HG03135 (cell line): Measurements from ENCODE around the gene HDAC9.
"Not testable (repeated sequence)": the region's sequence is repeated elsewhere in the genome, so short reads cannot be mapped to it uniquely, and the experiment has no call there.

Experiments used
- ATAC-seq: cut with Tn5 transposase; IDR thresholded peaks from one replicate; pipeline ENCODE4 v1.9.1; 2021; ENCODE audit warnings: mild to moderate bottlenecking, moderate library complexity; ENCODE audit not compliant: unreplicated experiment

The HDAC9 gene

DNA sequence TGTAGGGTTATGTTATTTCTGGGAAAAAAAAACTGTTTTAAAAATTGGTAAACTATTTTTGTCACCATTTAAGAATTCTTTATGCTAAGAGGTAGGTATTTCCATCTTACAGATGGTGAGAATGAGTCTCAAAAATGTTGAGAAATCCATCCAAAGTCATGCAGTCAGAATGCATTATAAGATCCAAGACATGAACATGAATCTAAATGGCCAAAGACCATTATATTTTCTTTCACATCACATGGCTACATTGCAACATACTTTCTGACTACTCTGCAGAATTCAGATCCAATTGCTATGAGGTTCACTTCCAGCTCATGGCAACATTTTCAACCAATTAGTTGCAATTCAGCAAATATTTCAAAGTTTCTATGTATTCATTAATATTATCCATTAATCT lies 440.7 kb downstream of the HDAC9 start:
- ATAC-seq, result no peak

DNA sequence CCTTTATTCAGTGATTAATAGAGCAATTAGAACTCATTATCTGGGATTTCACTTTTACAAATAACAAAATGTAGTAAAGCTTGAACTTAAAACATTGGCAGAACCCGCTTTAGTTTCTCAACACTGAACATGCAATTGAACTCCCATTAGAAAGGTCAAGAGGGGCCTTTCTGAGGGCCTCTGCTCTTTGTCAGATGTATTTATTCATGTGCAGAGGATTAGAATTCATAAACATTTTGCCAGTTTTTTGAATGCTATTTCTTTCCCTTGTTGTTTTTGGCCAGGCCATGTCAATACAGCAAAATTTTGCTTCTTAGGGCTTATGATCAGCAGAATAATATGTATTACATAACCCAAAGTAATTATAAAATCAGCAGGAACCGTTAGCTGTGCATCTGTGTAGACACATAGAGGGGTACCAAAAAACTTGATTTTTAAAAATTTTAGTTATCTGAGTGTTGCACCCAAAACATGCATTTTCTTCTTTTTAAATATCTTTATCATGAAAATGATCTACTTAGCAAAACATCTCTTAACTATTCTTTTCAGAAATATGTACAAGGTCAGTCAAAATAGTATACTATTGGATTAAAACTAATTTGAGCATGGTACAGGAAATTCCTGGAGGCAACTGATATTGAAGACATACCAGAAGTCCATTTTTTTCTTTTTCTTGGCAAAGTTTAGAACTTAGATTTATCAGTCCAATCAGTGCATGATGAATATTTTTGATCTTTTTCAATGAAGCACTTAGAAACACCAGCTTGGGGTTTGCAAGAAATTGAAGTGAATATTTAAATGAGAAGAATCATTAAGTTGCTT lies 444.4 kb downstream of the HDAC9 start:
- no peak for ATAC-seq

DNA sequence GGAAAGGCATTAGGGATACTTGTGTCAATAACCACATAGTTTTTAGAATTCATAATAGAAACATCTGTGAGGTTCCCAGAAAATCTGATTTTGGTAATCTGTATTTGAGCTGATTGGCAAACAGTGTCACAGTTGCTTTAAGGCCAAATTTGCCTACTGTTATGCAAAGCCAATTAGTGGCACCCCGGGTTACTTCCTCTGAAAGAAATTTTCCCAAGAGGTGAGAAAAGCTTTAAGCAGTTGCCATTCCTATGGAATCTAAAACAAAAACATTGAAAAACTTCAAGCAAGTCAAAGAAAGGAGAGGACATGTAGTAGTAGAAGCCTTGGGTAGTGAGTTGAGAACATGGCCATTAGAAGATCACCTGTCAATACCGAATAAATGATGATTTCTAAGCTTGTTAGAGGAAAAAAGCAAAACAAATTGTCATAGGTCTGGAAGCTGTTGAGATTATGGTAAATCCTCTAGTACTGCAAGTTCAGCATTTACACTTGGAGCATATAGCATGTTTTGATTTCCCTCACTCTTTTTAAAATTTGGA lies 445.1 kb downstream of the HDAC9 start:
- no peak for ATAC-seq

DNA sequence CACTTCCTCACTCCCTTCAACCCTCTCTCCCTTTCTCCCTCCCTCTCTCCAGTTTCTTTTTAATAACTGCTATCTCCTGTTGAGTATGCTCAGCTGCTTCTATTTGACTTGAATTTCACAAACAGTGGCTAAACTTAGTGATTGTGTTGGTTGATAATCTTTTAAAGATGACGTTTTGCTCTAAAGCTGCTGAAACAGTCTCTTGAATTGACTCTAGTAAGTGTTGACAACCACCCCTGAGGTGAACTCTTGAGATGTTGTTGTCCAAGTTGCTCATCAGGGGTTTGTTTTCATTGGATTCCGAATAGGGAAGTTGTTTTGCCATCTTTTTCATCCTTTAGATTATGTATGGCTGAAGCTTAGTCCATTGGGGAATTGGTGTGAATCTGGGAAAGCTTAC lies 445.7 kb downstream of the HDAC9 start:
- ATAC-seq, result no peak

DNA sequence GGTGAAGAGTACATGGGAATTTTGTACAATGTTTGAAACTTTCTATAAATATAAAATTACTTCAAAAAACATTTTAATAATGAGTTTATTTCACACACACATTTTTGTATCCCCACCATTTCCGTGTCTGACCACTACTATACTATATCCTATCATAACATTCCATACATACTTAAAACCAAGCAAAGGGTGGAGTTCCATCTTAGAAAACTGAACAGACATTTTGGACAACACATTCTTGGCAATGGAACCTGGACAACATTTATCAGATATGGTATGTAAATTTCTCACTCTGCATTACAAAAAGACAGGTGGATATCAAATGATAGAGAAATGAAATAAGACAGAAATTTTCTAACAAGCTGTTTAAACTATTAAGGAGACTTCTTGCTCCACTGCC lies 453.0 kb downstream of the HDAC9 start:
- no peak for ATAC-seq

DNA sequence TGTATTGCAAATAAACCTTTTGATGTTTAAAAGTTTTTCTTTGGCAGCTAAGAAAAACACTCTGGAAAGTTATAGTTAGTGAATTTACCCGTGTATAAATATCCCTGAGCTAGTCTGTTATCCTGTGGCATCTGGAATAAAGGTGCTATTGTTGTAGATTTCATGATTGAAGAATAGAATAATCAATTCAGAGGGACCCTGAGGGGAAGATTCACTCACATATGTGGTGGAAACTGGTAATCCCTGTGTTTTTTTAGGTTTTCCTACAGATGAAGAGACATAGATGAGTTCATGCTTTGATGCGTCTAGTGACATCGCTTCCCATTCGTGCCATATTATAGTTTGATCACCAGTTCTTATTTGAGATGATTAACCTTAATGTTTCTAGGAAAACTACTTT lies 457.3 kb downstream of the HDAC9 start:
- no peak for ATAC-seq

DNA sequence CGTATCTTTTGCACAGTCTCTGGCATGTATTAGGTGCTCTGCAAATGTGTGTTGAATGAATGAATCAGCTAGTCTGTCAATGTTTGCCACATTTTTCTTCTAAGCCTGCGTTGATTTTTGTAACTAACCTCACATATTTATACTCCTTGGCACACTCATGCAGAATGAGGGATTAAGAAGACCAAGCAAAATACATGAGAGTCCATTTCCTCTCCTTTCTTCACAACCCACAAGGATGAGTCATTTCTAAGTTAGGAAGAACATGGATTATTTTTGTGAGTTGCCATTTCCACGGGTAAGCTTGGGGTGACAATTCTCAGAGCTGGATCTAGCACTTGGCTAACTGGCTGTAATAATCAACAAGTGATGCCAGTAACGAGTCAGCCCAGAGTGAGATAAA lies 463.1 kb downstream of the HDAC9 start:
- ATAC-seq, result no peak

DNA sequence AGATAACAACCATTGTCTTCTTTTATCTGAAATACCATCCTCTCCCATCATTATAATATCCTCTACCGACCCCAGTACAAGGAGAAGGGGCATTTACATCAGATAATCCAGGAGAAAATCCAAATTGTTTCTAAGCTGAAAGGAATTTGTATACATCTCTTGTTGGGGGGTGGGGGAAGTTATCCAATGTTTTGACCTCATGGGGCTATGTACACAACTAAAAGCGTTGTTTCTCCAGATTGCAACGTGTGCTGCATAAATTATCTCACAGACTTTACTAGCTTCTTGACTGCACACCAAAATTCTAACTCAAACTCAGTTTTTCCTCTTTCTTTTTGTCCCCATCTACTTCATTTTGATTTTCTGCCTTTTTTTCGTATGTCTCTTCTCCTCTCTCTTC lies 465.2 kb downstream of the HDAC9 start:
- ATAC-seq, result no peak

DNA sequence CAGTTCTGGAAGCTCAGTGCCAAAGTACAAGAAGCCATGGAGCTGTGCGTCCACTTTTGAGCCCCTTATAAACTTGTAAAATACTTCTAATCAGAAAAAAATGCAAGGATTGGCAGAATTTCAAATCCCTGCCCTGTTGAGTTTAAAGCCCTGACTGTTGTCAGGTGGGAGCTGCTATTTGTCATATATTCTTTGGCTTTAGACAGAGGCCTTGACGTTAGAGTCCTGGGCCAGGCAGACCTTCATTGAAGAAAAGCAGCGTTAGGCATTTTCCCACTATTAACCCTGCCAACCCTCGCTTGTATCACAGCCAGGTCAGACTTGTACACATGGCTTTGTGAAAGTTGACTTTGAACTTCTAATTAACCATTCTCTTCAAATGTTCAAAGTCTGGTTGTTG lies 466.5 kb downstream of the HDAC9 start:
- ATAC-seq, result no peak

DNA sequence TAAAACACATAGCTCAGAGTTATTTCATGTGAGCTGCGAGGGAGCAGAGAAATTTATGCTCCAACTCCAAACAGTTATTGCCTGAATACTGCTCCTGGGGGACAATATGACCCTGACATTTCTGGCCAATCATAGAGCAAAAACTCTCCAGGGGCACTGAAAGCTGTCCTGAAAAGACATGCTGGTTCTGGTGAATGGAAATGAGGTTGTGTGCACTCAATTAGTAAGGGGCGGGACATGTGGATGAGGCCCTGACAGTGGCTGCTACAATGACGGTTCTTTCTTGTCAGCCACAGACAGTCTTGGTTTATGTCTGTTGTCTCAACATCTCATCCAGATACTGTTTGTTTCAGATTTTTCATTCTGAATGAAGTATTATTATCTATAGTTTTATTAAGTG lies 470.1 kb downstream of the HDAC9 start:
- ATAC-seq, result no peak

DNA sequence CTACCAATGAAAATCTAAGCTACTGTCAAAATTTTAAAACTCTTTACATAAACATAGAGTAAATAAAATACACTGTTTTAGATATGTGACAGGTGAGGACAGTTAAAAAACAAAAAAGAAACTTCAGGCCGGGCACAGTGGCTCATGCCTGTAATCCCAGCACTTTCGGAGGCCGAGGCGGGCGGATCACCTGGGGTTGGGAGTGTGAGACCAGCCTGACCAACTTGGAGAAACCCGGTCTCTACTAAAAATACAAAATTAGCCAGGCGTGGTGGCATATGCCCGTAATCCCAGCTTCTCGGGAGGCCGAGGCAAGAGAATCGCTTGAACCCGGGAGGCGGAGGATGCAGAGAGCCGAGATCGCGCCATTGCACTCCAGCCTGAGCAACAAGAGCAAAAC lies 472.2 kb downstream of the HDAC9 start:
- ATAC-seq, result not testable (repeated sequence)

DNA sequence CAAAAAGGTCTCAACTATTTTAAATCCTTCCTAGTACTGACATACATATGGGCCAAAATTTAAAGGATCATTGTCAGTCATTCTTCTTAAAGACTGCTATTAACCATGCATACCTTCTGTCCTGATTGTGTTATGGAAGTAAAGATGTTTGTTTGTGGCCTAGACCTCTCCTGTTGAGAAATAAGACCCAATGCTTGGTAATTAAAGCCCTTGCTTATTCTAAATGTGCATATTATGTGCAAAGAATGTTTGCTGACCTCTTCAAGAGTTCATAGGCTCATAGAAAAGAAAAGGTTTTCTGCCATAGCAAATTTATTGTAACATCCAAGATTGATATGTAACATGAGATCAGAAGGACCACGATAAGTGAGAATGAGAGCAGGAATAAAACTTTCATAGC lies 476.3 kb downstream of the HDAC9 start:
- no peak for ATAC-seq

DNA sequence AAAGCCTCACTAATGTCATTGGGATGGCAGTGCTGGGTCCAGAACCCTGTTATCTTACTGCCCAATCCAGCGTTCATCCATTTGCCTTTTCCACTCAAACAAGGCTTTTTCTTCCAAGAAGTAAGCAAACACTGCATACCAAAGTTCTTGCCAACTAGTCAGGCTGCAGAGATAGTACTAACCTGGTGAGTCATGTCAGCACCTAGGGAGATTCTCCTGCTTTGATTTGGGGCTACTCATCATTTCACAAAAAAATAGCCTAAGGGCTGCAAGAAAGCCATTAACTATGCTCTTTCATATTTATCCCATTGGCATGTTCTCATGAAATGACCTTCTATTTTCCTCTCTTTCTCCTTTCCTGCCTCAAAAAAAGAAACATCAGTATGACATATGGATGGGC lies 479.3 kb downstream of the HDAC9 start:
- no peak for ATAC-seq

DNA sequence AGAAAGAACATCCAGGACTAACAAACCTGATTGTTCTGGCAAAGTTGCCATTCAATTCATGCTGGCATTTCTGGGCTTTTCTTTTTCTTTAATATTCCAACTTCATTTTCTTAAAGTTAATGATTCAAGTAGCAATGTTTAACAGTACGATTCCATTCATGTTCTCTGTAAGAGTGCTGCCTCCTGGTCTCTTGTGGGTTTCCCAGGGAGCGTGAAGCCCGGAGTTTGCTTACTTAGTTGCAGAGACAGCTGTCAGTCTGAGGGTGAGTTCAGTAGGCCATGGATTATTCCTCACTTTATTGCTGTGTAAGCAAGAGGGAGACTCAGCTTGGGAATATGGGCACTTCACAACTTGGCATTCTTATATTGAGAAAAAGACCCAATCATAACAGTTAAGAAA lies 479.7 kb downstream of the HDAC9 start:
- no peak for ATAC-seq

DNA sequence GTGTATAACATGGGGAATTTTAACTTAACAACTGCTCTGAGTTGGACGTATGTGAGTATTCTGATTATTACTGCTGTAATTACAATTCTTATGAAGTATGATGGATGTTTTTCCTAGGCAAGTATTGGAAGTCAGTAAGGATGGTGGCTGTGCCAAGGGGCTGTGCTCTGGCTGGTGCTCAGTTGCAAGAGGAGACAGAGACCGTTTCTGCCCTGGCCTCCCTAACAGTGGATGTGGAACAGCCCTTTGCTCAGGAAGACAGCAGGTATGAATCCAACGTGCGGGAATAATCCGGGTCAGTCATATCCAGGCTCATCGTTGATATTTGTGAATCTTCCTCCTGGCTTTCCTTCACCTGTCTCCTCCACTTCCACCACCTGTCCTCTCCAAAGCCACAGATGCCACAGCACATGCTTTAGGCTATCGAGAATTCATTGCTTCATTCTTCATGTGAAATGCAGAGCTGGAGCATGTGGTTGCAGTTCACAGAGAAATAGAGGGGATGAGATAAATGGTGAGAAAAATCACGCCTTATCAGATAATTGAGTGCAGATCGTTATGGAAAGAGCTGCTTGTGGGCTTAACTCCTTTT lies 480.2 kb downstream of the HDAC9 start:
- no peak for ATAC-seq

DNA sequence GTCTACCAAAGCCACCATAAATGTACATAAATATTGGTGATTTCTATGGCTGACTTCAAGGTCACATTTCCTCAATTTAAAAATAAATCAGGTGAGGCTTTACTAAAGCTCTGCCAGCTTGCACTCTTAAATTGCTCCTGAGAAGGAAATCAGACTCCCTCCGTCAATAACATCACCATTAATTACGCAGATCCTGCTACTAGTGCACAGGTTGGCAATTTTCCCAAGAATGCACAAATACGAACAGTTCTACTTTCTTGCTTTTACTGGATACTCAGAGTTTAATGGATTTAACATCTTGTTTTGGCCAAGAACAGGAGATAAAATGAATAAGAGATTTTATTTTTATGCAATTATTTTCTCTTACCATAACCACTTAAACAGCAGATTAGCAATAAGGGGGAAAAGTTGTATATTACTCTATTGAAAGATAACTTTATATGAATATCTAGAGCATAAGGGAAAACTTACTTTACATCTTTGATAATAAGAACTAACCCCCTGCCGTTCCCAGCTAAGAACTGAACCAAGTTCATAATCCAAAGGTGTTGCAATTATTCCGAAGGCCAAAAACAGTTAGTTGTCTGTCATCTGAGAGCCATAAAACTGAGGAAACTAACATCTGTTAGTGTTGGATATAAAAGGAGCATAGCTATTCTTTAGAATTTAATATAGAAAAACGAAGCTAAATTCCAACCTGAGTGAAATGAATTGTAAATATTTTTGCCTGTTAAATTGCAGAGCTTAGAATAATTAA lies 481.3 kb downstream of the HDAC9 start:
- no peak for ATAC-seq

DNA sequence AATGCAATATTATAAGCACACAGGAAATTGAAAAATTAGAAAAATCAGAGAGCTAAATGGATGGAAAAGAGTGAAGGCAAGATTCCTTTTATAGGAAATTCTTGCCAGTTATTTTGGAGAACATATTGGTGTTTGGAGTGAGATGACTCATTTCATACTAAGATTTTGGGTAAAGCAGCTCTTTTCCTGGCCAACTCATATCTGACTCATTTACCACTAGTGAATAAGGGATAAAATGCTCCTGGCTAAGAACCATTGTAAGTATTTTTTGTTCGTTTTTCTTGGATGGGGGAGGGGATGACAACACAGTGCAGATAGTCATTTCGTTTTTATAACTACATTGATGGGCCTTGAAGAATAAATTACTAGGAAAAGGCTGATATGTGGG lies 482.6 kb downstream of the HDAC9 start:
- no peak for ATAC-seq

DNA sequence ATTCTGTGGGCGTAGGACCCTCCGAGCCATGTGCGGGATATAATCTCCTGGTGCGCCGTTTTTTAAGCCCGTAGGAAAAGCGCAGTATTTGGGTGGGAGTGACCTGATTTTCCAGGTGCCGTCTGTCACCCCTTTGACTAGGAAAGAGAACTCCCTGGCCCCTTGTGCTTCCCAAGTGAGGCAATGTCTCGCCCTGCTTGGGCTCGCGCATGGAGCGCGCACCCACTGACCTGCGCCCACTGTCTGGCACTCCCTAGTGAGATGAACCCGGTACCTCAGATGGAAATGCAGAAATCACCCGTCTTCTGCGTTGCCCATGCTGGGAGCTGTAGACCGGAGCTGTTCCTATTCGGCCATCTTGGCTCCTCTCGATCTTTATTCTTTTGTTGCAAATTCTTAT lies 495.2 kb downstream of the HDAC9 start:
- not testable (repeated sequence) for ATAC-seq

DNA sequence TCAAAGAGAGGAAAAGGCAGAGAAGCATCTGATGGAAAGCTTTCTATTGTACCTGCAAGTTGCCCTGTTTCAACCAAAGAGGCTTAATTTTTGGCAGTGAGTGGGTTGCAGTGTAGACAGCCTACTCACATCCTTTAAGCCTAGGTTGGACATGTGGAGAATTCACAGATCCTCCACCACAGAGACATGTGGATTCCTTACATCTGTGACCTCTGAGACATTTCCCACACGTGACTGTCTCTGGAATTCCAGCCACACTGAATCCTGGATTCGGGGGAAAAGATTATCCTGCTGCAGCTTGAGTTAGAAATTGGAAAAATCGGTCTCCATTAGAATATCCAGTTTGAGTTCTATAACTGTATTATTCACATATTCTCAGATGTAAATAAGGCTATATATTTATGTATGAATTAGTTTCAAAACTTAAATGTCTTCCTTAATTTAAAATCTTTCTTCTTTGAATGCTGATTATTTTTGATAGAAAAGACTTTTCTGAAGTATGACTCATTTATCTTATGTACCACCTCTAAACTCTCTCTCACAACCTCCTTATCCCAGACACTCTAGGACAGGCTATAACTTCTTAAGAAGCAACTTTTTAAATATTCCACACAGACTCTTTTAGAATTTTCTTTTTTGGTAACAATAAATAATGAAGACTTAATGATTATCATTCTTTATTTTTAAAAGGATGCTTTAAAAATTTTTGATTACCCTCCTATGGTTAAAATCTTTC lies 498.6 kb downstream of the HDAC9 start:
- no peak for ATAC-seq

DNA sequence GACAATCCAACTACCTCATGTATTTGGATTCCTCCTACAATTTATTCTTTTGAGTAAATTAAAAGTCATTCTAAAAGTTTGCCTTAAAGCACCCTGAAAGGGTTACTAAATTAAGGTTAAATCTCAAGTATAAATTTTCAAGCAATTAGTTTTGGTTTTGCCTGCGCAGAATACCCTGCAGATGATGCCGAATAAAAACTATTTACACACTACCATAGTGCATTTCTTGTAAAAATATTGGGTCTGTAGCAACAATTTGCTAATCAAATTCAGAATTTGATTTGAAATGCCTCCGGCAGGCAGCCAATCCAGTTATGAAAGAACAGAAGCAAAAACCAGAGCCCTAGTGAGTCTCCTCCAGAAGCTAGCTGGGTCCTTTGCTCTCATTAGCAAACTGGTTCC lies 499.7 kb downstream of the HDAC9 start:
- ATAC-seq, result no peak

DNA sequence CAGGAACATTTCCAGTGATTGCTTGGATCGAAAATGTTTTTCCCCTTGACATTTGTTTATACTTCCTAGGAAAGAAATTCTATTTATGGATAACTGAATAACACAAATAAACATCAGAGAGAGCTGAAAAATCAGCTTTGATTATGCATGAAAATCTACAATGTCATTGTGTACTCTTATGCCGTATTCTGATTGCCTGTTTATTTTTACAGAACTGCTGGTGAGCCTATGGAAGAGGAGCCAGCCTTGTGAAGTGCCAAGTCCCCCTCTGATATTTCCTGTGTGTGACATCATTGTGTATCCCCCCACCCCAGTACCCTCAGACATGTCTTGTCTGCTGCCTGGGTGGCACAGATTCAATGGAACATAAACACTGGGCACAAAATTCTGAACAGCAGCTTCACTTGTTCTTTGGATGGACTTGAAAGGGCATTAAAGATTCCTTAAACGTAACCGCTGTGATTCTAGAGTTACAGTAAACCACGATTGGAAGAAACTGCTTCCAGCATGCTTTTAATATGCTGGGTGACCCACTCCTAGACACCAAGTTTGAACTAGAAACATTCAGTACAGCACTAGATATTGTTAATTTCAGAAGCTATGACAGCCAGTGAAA lies 500.4 kb downstream of the HDAC9 start:
- ATAC-seq, result no peak
